Measurements from ENCODE around the gene PTEN. TPM values are rescaled to one million over a fixed set of nuclear protein-coding genes. Genes with fewer than 3 reads are reported as not detected.
"Not testable (repeated sequence)": the region's sequence is repeated elsewhere in the genome, so short reads cannot be mapped to it uniquely, and the experiment has no call there.

PTEN gene
- total RNA-seq, 1 donor from 2014 or later: 101 TPM

GRCh38 chr10:87887548-87888289, 24.3 kb downstream of the PTEN start:
- no peak for TF ChIP-seq CTCF (IDR thresholded peaks at IDR 0.05)
- peaks cover 9% of the 10 kb centered on the region for H3K4me1 ChIP-seq
- no peak overlapping the region for H3K4me3 ChIP-seq
- no peak overlapping the region for H3K27ac ChIP-seq
- no peaks in the 10 kb centered on the region for H3K27me3 ChIP-seq (ENCODE audit: low read depth)
- no peaks in the 10 kb centered on the region for H3K9me3 ChIP-seq
- ATAC-seq: no peak
- no peak for DNase-seq
- intact Hi-C loops (cut with DNase I): no loop called here
- peaks cover 19% of the 10 kb centered on the region for H3K36me3 ChIP-seq

GRCh38 chr10:87895430-87895829, 32.0 kb downstream of the PTEN start:
- no peaks in the 10 kb centered on the region for H3K27me3 ChIP-seq (ENCODE audit: low read depth)
- TF ChIP-seq CTCF (IDR thresholded peaks at IDR 0.05): no peak
- H3K9me3 ChIP-seq: no peaks in the 10 kb centered on the region
- peaks cover 6% of the 10 kb centered on the region for H3K36me3 ChIP-seq
- intact Hi-C loops (cut with DNase I): no loop called here
- no peak overlapping the region for H3K4me3 ChIP-seq
- peaks cover 39% of the 10 kb centered on the region for H3K4me1 ChIP-seq
- H3K27ac ChIP-seq: no peak overlapping the region
- no peak for DNase-seq
- ATAC-seq: no peak

GRCh38 chr10:87896216-87896615, 32.8 kb downstream of the PTEN start:
- Histone ChIP-seq H3K36me3 (peaks cover 6% of the 10 kb centered on the region), H3K27ac (no peak overlapping the region), H3K27me3 (ENCODE audit: low read depth) (no peaks in the 10 kb centered on the region), H3K9me3 (no peaks in the 10 kb centered on the region), H3K4me3 (no peak overlapping the region), H3K4me1 (peaks cover 39% of the 10 kb centered on the region)
- TF ChIP-seq CTCF (IDR thresholded peaks at IDR 0.05): no peak
- intact Hi-C loops (cut with DNase I): no loop called here
- no peak for DNase-seq
- no peak for ATAC-seq

- H3K4me1 ChIP-seq: peaks cover 30% of the 10 kb centered on the region
- H3K27me3 ChIP-seq (ENCODE audit: low read depth); intact Hi-C loops (cut with DNase I); DNase-seq; H3K36me3 ChIP-seq; H3K4me3 ChIP-seq; H3K9me3 ChIP-seq; ATAC-seq; H3K27ac ChIP-seq: not testable (repeated sequence)
These were observed 34.5 kb downstream of the PTEN start for GRCh38 chr10:87897957-87898356.

- H3K4me1 ChIP-seq; ATAC-seq; H3K27me3 ChIP-seq (ENCODE audit: low read depth); intact Hi-C loops (cut with DNase I); H3K36me3 ChIP-seq; H3K27ac ChIP-seq; DNase-seq; H3K9me3 ChIP-seq; H3K4me3 ChIP-seq: not testable (repeated sequence)
These were observed 40.0 kb downstream of the PTEN start for GRCh38 chr10:87903396-87903795.

GRCh38 chr10:87913156-87913921, 49.9 kb downstream of the PTEN start:
- no peak overlapping the region for H3K27ac ChIP-seq
- intact Hi-C loops (cut with DNase I): no loop called here
- H3K4me3 ChIP-seq: no peak overlapping the region
- no peak for DNase-seq
- peaks cover 31% of the 10 kb centered on the region for H3K4me1 ChIP-seq
- H3K27me3 ChIP-seq (ENCODE audit: low read depth): no peaks in the 10 kb centered on the region
- no peak for ATAC-seq
- H3K9me3 ChIP-seq: peaks cover 37% of the 10 kb centered on the region
- no peak for TF ChIP-seq CTCF (IDR thresholded peaks at IDR 0.05)
- peaks cover 7% of the 10 kb centered on the region for H3K36me3 ChIP-seq

All from lower lobe of right lung (tissue), 2 donors.